Spleen (tissue), 11 donors: ENCODE results near the gene GBE1. TPM values are rescaled to one million over a fixed set of nuclear protein-coding genes. Genes with fewer than 3 reads are reported as not detected.

Source experiments
- DNase-seq: peaks from one replicate; pipeline ENCODE4 v3.0.0-alpha.2; 2020
- H3K27ac ChIP-seq, 8 donors: fragments of 200-600 bp; sonication (generic) in 7 of 8; 1 replicate in 4 of 8; 2 replicates in 4 of 8; pipeline versions ENCODE4 v1.5.0 to v1.8.0; 2016 to 2021; ENCODE audit warnings: inconsistent platforms in 4 of 8, mild to moderate bottlenecking in 4 of 8, moderate library complexity in 1 of 8
- H3K27me3 ChIP-seq, 7 donors: fragments of 200-600 bp; sonication (generic) in 6 of 7; replicated peaks in 1 of 7; 1 replicate in 4 of 7; 2 replicates in 3 of 7; pipeline versions ENCODE4 v1.5.0 to v1.8.0; 2016 to 2021; ENCODE audit warnings: inconsistent platforms in 3 of 7, mild to moderate bottlenecking in 1 of 7
- H3K36me3 ChIP-seq, 6 donors: fragments of 200-600 bp; sonication (generic) in 5 of 6; 1 replicate in 4 of 6; 2 replicates in 2 of 6; pipeline versions ENCODE4 v1.5.0 to v1.8.0; 2016 to 2021; ENCODE audit warnings: inconsistent platforms in 2 of 6
- H3K4me1 ChIP-seq, 6 donors: fragments of 200-600 bp; sonication (generic) in 5 of 6; 1 replicate in 3 of 6; 2 replicates in 3 of 6; pipeline versions ENCODE4 v1.5.0 to v1.8.0; 2016 to 2021; ENCODE audit warnings: inconsistent platforms in 3 of 6
- H3K4me3 ChIP-seq, 8 donors: fragments of 200-600 bp; sonication (generic) in 7 of 8; 1 replicate in 4 of 8; 2 replicates in 4 of 8; pipeline versions ENCODE4 v1.5.0 to v1.8.0; 2016 to 2021; ENCODE audit warnings: inconsistent platforms in 4 of 8, mild to moderate bottlenecking in 4 of 8, moderate library complexity in 2 of 8
- H3K9me3 ChIP-seq, 8 donors: fragments of 200-600 bp; sonication (generic) in 7 of 8; 1 replicate in 4 of 8; 2 replicates in 4 of 8; pipeline versions ENCODE4 v1.5.0 to v1.8.0; 2016 to 2021; ENCODE audit warnings: inconsistent platforms in 4 of 8
- POLR2A ChIP-seq, 3 donors: fragments of 450-650 bp; IDR thresholded peaks; one replicate each; pipeline ENCODE4 v1.5.1; 2017; ENCODE audit warnings: antibody characterized with exemption in 3 of 3, mild to moderate bottlenecking in 1 of 3
- POLR2AphosphoS5 ChIP-seq, 3 donors: sonication (generic); formaldehyde crosslinking; IDR thresholded peaks; one replicate each; pipeline ENCODE4 v1.5.1; 2017; ENCODE audit warnings: antibody characterized with exemption in 3 of 3
- WGBS, 5 donors: extraction: QIAGEN DNeasy Blood & Tissue Kit in 3 of 5; methylation state at CpG; one replicate each; pipeline versions ENCODE4 v1.1.5 to v1.1.7; 2013 to 2018; 5-methylcytosine and 5-hydroxymethylcytosine counted together
- intact Hi-C: fragments of 100-400 bp; cut with DNase I; formaldehyde crosslinking; loops from one replicate; pipeline ENCODE4 v1.15.0; 2023; ENCODE audit warnings: low total_unique reads
- polyA plus RNA-seq, 3 donors: library from polyadenylated mRNA; stranded (reverse); fragments of 200-250 nt; gene quantifications; one replicate each; pipeline ENCODE4 v1.2.1, GENCODE V29; 2013
- total RNA-seq, 7 donors: library from RNA; depleted of rRNA in 3 of 7; stranded (reverse); fragments of >200 nt in 3 of 7; fragmentation: NEBNext Ultra II Directional in 4 of 7; extraction: Animal tissue kit (Norgen Biotek cat#: 25700) in 4 of 7; gene quantifications; one replicate each; pipeline versions ENCODE4 v1.1.0 to v1.2.1, GENCODE V29; 2016 to 2021
- TF ChIP-seq, protein P1 (sequence below), 11 experiments: fragments of 200-600 bp in 7 of 11; fragments of 450-650 bp in 4 of 11; sonication (generic) in 4 of 11; IDR thresholded peaks in 8 of 11; conservative IDR thresholded peaks in 3 of 11; 1 replicate in 7 of 11; 2 replicates in 4 of 11; pipeline versions ENCODE4 v1.4.0 to v1.8.0; 2016 to 2021; ENCODE audit warnings: antibody characterized with exemption in 11 of 11, inconsistent platforms in 4 of 11, mild to moderate bottlenecking in 1 of 11
- donor health status: healthy with polysubstance abuse.
- donor health status: DM: no; HTN: no; CAD: no; lungs with moderate emphysema.
- donor health status: DM: no; HTN: no; CAD: no.
- donor health status: Bipolar disorder and iron deficiency.
- donor health status: healthy.
- donor health status: DM: no; HTN: no; CAD: no.
- donor health status: DM: yes; HTN: yes; CAD: no.

Gene GBE1
- total and polyA plus RNA-seq, 10 donors = 5.0 to 34.3 (median 21.5) TPM

- H3K4me1 ChIP-seq = no peaks in the 10 kb centered on the region
- intact Hi-C loops = no loop called here
- WGBS, 5 donors = 90 to 96% (median 93%) methylated on average over 5 of the region's 5 CpGs
- H3K9me3 ChIP-seq = no peaks in the 10 kb centered on the region
- no peak for DNase-seq
- no peak overlapping the region for H3K4me3 ChIP-seq
- H3K27me3 ChIP-seq = no peaks in the 10 kb centered on the region
- TF ChIP-seq POLR2A (IDR thresholded peaks at IDR 0.05) (no peak), POLR2AphosphoS5 (IDR thresholded peaks at IDR 0.05) (no peak)
- TF ChIP-seq, protein P1, sequence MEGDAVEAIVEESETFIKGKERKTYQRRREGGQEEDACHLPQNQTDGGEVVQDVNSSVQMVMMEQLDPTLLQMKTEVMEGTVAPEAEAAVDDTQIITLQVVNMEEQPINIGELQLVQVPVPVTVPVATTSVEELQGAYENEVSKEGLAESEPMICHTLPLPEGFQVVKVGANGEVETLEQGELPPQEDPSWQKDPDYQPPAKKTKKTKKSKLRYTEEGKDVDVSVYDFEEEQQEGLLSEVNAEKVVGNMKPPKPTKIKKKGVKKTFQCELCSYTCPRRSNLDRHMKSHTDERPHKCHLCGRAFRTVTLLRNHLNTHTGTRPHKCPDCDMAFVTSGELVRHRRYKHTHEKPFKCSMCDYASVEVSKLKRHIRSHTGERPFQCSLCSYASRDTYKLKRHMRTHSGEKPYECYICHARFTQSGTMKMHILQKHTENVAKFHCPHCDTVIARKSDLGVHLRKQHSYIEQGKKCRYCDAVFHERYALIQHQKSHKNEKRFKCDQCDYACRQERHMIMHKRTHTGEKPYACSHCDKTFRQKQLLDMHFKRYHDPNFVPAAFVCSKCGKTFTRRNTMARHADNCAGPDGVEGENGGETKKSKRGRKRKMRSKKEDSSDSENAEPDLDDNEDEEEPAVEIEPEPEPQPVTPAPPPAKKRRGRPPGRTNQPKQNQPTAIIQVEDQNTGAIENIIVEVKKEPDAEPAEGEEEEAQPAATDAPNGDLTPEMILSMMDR (IDR thresholded peaks at IDR 0.05 in 8 of 11, conservative IDR thresholded peaks at IDR 0.05 in 3 of 11) = no peak
- no peaks in the 10 kb centered on the region for H3K36me3 ChIP-seq
- H3K27ac ChIP-seq = no peak overlapping the region
Measured at GRCh38 chr3:81621277-81621676, 140.2 kb downstream of the GBE1 start.

GRCh38 chr3:81620849-81621248, 140.6 kb downstream of the GBE1 start:
- TF ChIP-seq POLR2A (IDR thresholded peaks at IDR 0.05) (no peak), POLR2AphosphoS5 (IDR thresholded peaks at IDR 0.05) (no peak)
- TF ChIP-seq, protein P1 (IDR thresholded peaks at IDR 0.05 in 8 of 11, conservative IDR thresholded peaks at IDR 0.05 in 3 of 11) = no peak
- intact Hi-C loops = no loop called here

GRCh38 chr3:81612768-81613167, 148.7 kb downstream of the GBE1 start:
- no peaks in the 10 kb centered on the region for H3K4me1 ChIP-seq
- no peaks in the 10 kb centered on the region for H3K27me3 ChIP-seq
- no peak overlapping the region for H3K27ac ChIP-seq
- H3K9me3 ChIP-seq = no peaks in the 10 kb centered on the region
- whole genome bisulfite sequencing, 5 donors = 94 to 99% (median 96%) methylated on average over 3 of the region's 3 CpGs
- intact Hi-C loops = no loop called here
- no peak for DNase-seq
- H3K4me3 ChIP-seq = no peak overlapping the region
- TF ChIP-seq POLR2A (IDR thresholded peaks at IDR 0.05) = no peak
- TF ChIP-seq POLR2AphosphoS5 (IDR thresholded peaks at IDR 0.05) = no peak
- TF ChIP-seq, protein P1 (IDR thresholded peaks at IDR 0.05 in 8 of 11, conservative IDR thresholded peaks at IDR 0.05 in 3 of 11) = no peak
- peaks cover 0 to 5% (median 0%) of the 10 kb centered on the region in 6 donors for H3K36me3 ChIP-seq

More at GRCh38 chr3:81620849-81621248, 140.6 kb downstream of the GBE1 start:
- Histone ChIP-seq H3K27me3 (no peaks in the 10 kb centered on the region), H3K27ac (no peak overlapping the region), H3K9me3 (no peaks in the 10 kb centered on the region), H3K4me1 (no peaks in the 10 kb centered on the region), H3K36me3 (no peaks in the 10 kb centered on the region), H3K4me3 (no peak overlapping the region)
- WGBS, 5 donors = 94 to 99% (median 95%) methylated on average over 5 of the region's 5 CpGs
- no peak for DNase-seq

DNA sequence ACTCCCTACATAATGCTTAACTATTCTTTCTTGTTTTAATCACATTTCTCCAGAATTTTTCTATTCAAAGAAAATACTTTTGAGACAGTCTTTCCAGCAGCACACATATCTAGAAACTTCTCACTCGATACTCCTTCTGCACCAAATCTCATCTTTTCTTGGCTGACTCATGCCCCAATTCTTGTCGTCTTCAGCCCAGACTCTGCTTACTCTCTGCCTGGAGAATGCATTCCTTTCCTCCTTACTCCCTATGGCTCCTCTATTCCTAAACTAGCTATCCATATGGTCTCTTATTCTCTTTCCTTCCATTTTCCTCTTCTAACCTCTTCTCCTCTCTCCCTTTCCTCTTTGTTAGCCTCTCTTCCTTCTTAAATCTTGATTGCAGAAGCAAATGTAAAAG, 158.7 kb downstream of the GBE1 start:
- Histone ChIP-seq H3K4me3 (no peak overlapping the region), H3K4me1 (no peaks in the 10 kb centered on the region), H3K36me3 (no peaks in the 10 kb centered on the region), H3K27me3 (no peaks in the 10 kb centered on the region), H3K9me3 (no peaks in the 10 kb centered on the region), H3K27ac (no peak overlapping the region)
- 87 to 95% (median 90%) methylated on average over 2 of the region's 2 CpGs for WGBS, 5 donors
- intact Hi-C loops = no loop called here
- TF ChIP-seq POLR2A (IDR thresholded peaks at IDR 0.05) (no peak), POLR2AphosphoS5 (IDR thresholded peaks at IDR 0.05) (no peak)
- TF ChIP-seq, protein P1 (IDR thresholded peaks at IDR 0.05 in 8 of 11, conservative IDR thresholded peaks at IDR 0.05 in 3 of 11) = no peak
- no peak for DNase-seq
